ENCODE results near the gene GH1.

DNA sequence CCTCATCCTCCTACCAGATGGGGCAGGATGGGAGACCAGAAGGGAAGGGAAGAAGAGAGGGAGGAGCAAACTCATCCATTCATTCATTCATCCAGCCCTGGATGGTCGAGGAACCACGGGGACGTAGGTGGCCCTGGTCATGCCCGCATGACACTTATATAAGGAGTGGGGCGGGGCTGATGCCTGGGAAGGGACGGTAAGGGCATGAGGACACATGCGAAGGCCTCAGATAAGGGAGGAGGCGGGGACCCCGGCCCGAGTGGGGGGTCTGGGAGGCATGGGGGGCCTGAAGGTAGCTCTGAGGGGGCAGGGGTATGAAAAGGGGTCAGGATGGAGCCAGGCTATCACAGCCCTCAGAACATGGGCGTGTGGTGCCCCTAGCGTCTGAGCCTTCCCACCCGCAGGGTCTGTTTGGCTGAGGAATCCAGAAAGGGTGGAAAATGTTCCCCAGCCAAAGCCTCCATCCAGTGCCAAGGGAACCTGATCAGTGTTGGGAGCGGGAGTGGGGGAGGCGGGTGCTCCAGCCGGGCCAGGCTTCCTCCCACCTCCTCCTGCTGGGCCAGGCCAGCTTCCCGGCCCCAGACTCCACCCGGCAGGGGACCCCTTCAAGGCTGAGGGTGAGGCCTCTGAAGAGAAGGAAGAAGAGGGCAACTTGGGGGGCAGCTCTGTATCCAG, 31.1 kb upstream of the GH1 start:
- TF ChIP-seq, protein P1, sequence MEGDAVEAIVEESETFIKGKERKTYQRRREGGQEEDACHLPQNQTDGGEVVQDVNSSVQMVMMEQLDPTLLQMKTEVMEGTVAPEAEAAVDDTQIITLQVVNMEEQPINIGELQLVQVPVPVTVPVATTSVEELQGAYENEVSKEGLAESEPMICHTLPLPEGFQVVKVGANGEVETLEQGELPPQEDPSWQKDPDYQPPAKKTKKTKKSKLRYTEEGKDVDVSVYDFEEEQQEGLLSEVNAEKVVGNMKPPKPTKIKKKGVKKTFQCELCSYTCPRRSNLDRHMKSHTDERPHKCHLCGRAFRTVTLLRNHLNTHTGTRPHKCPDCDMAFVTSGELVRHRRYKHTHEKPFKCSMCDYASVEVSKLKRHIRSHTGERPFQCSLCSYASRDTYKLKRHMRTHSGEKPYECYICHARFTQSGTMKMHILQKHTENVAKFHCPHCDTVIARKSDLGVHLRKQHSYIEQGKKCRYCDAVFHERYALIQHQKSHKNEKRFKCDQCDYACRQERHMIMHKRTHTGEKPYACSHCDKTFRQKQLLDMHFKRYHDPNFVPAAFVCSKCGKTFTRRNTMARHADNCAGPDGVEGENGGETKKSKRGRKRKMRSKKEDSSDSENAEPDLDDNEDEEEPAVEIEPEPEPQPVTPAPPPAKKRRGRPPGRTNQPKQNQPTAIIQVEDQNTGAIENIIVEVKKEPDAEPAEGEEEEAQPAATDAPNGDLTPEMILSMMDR (IDR thresholded peaks at IDR 0.05), result no peak
- no peak for TF ChIP-seq POLR2A (IDR thresholded peaks at IDR 0.05)

All from testis (tissue), 2 donors.